Measurements from ENCODE around the gene GCM1. TPM values are rescaled to one million over a fixed set of nuclear protein-coding genes. Genes with fewer than 3 reads are reported as not detected.

GCM1 gene
- total and polyA plus RNA-seq, 4 donors, result 0.16 TPM; not detected in 3

DNA sequence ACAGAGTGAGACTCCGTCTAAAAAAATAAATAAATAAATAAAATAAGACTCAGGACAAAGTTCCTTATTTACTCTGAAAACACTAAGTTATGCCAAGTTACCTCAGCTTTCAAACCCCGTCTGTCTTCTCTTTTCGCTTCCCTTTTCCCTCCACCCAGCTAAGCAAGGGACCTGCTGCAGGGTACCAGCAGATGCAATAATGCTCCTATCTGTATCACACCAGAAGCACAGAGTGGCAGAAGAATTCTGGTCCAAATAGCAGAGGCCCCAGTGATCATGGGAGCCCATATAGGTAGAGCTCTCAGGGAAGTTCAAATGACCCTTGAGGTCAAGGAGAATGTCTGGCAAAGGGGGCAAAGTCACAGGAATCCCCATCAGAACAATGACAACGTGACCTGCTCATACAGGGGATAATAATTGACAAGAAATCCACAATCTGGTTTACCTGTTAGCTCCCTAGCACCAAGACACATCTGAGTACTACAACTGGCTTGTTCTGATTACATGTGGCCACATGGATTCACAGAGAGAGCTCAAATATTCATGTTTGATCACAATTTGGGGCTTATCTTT lies 8.7 kb downstream of the GCM1 start:
- ATAC-seq (ENCODE audit: low FRiP score) (no peak), DNase-seq (no peak)
- Histone ChIP-seq H3K4me1 (ENCODE audit: control insufficient read depth in 1 of 2, insufficient read depth in 2 of 2, low read length in 2 of 2) (no peaks in the 10 kb centered on the region), H3K4me3 (ENCODE audit: low read length in 2 of 2) (no peak overlapping the region), H3K9me3 (ENCODE audit: control insufficient read depth, low read length) (no peaks in the 10 kb centered on the region), H3K36me3 (ENCODE audit: control insufficient read depth in 1 of 2, insufficient read depth in 2 of 2, low read length in 1 of 2) (no peaks in the 10 kb centered on the region), H3K27me3 (ENCODE audit: control insufficient read depth in 1 of 2, insufficient read depth in 2 of 2, low read length in 1 of 2) (no peaks in the 10 kb centered on the region), H3K27ac (ENCODE audit: low read depth in 1 of 2, low read length in 2 of 2) (no peak overlapping the region)
- 54 to 58% methylated on average over 4 of the region's 4 CpGs for WGBS, 2 donors
- intact Hi-C loops (cut with DNase I), result no loop called here

DNA sequence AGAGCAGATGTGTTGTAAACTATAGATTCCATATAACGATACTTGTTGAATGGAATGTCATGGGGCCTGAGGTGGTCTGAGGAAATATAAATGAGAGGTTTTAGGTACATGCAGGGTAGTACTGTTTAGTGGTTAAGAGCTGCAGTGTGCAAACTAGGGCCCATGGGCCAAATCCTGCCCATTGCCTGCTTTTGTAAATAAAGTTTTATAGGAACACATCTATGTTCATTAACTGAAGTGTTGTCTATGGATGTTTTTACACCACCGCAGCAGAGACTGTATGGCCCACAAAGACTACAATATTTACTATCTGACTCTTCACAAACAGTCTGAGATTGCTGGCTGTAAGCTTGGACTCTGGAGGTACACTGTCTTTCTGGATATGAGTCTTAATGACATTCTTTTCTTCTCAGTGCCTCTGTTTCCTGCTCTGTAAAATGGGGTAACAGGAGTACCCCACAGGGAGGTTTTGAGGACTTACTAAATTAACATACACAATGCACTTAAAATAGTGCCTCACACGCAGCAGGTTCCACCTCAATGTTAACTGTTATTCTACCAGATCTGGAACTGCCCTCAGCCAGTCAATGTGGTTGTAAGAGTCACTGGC lies 12.5 kb downstream of the GCM1 start:
- 81 to 83% methylated on average over 3 of the region's 3 CpGs for WGBS, 2 donors
- H3K4me3 ChIP-seq (ENCODE audit: low read length in 2 of 2), result no peak overlapping the region

DNA sequence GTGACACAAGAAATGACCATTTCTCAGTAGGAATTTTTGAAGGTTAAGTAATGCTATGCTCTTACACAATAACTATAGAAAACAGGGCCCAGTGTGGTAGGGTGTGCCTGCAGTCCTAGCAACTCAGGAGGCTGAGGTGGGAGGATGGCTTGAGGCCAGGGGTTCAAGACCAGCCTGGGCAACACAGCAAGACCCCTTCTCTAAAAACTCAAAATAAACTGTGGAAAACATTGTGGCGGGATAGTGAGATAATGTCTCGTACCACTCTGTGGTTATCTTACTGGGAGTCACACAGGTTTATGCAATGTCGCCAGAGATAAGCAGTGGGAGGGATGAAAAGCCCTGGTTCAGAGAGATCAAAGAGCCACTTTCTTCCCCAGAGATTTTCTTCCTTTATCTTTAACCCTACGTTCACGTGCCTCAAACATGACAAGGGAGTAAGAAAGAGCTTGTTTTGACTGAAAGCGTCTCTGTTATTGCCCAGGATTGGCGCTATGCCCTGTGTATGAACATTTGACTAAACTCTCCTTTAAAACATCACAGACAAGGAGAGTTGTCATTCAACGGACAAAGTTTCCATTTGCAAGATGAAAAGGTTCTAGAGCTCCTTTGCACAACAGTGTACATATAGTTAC lies 13.9 kb downstream of the GCM1 start:
- intact Hi-C loops (cut with DNase I), result no loop called here
- H3K27ac ChIP-seq (ENCODE audit: low read depth in 1 of 2, low read length in 2 of 2), result no peak overlapping the region
- ATAC-seq (ENCODE audit: low FRiP score), result no peak
- no peaks in the 10 kb centered on the region for H3K36me3 ChIP-seq (ENCODE audit: control insufficient read depth in 1 of 2, insufficient read depth in 2 of 2, low read length in 1 of 2)
- H3K4me3 ChIP-seq (ENCODE audit: low read length in 2 of 2), result no peak overlapping the region
- DNase-seq, result no peak
- 41% methylated on average over 8 of the region's 8 CpGs for WGBS, 2 donors
- no peaks in the 10 kb centered on the region for H3K27me3 ChIP-seq (ENCODE audit: control insufficient read depth in 1 of 2, insufficient read depth in 2 of 2, low read length in 1 of 2)
- H3K4me1 ChIP-seq (ENCODE audit: control insufficient read depth in 1 of 2, insufficient read depth in 2 of 2, low read length in 2 of 2), result no peaks in the 10 kb centered on the region
- no peaks in the 10 kb centered on the region for H3K9me3 ChIP-seq (ENCODE audit: control insufficient read depth, low read length)

More for the DNA sequence above, 12.5 kb downstream of the GCM1 start:
- Histone ChIP-seq H3K27me3 (ENCODE audit: control insufficient read depth in 1 of 2, insufficient read depth in 2 of 2, low read length in 1 of 2) (no peaks in the 10 kb centered on the region), H3K4me1 (ENCODE audit: control insufficient read depth in 1 of 2, insufficient read depth in 2 of 2, low read length in 2 of 2) (no peaks in the 10 kb centered on the region), H3K27ac (ENCODE audit: low read depth in 1 of 2, low read length in 2 of 2) (no peak overlapping the region), H3K9me3 (ENCODE audit: control insufficient read depth, low read length) (no peaks in the 10 kb centered on the region), H3K36me3 (ENCODE audit: control insufficient read depth in 1 of 2, insufficient read depth in 2 of 2, low read length in 1 of 2) (no peaks in the 10 kb centered on the region)
- DNase-seq (no peak), ATAC-seq (ENCODE audit: low FRiP score) (no peak)
- intact Hi-C loops (cut with DNase I), result no loop called here

DNA sequence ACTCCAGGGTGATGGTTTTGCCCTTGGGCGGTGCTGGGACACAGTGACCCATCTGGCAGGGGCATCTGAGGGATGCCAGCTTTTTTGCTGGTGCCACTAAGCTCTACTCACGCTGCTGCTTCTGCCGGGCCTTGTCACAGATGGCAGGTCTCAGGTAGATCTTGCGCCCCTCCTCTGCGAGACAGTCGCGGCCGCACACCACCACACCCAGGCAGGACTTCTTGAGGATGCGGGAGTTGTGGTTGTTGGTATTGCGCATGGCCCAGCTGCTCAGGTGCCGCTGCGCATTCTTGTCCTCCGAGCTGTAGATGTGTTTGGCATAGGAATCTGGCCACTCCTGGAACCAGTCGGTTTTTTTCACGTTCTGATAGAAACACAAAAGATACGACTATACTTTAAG lies 14.7 kb downstream of the GCM1 start:
- H3K4me1 ChIP-seq (ENCODE audit: control insufficient read depth in 1 of 2, insufficient read depth in 2 of 2, low read length in 2 of 2), result no peaks in the 10 kb centered on the region
- WGBS, 2 donors, result 84 to 86% methylated on average over 16 of the region's 16 CpGs
- H3K4me3 ChIP-seq (ENCODE audit: low read length in 2 of 2), result no peak overlapping the region
- DNase-seq (no peak), ATAC-seq (ENCODE audit: low FRiP score) (no peak)
- no peak overlapping the region for H3K27ac ChIP-seq (ENCODE audit: low read depth in 1 of 2, low read length in 2 of 2)
- no peaks in the 10 kb centered on the region for H3K27me3 ChIP-seq (ENCODE audit: control insufficient read depth in 1 of 2, insufficient read depth in 2 of 2, low read length in 1 of 2)
- H3K36me3 ChIP-seq (ENCODE audit: control insufficient read depth in 1 of 2, insufficient read depth in 2 of 2, low read length in 1 of 2), result no peaks in the 10 kb centered on the region
- no peaks in the 10 kb centered on the region for H3K9me3 ChIP-seq (ENCODE audit: control insufficient read depth, low read length)
- intact Hi-C loops (cut with DNase I), result no loop called here

DNA sequence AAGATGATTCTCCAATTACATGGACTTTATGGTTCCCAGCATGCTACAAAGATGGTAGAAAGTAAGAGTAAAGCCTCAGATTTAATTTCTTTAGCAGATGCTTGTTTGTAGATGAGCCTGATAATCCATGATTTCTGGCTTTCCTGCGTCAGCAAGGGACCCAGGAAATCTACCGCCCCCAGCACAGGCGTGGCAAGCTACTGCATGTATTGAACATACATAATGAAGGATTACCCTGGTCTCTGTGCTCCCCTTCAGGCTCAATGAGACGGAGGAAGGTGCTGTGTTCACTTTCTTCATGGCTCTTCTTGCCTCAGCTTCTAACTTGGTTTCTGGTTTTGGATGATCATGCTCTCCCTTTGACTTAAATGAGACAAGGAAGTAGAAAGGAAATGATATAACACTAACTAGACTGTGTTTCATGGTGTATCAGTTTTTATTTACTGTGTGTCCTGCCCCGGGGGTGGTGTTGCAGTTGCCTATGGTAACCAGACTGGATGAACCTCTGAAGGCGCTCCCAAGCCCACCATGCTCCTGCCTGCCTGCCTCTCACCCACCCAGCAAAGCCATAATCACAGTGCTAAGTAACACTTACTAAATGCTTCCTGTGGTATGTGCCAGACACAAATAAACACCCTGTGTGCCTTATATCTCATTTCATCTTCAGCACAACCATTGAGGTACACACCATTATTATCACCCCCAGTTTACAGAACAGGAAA lies 17.9 kb downstream of the GCM1 start:
- DNase-seq, result no peak
- H3K4me3 ChIP-seq (ENCODE audit: low read length in 2 of 2), result no peak overlapping the region
- ATAC-seq (ENCODE audit: low FRiP score), result no peak
- H3K9me3 ChIP-seq (ENCODE audit: control insufficient read depth, low read length), result no peaks in the 10 kb centered on the region
- H3K36me3 ChIP-seq (ENCODE audit: control insufficient read depth in 1 of 2, insufficient read depth in 2 of 2, low read length in 1 of 2), result no peaks in the 10 kb centered on the region
- WGBS, 2 donors, result 93 to 94% methylated on average over 6 of the region's 6 CpGs
- intact Hi-C loops (cut with DNase I), result no loop called here
- H3K4me1 ChIP-seq (ENCODE audit: control insufficient read depth in 1 of 2, insufficient read depth in 2 of 2, low read length in 2 of 2), result no peaks in the 10 kb centered on the region
- no peaks in the 10 kb centered on the region for H3K27me3 ChIP-seq (ENCODE audit: control insufficient read depth in 1 of 2, insufficient read depth in 2 of 2, low read length in 1 of 2)
- no peak overlapping the region for H3K27ac ChIP-seq (ENCODE audit: low read depth in 1 of 2, low read length in 2 of 2)

DNA sequence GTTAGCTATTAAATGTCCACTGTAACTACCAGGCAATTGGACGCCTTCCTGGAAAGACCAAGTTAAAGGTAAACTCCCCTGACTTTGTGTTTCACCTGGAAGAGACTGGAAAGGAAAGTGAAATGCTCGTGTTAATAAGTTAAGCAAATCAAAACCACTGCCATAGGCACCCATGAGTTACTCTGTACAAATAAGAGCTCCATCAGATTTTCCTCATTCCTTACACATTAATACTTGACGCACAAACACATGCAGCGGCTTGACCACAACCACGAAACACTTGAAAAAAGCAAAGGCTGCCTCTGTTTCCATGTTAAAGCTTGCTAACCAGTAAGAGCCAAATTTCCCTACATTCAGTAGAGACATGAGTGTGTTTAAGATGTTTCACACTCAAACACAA lies 19.8 kb downstream of the GCM1 start:
- H3K4me1 ChIP-seq (ENCODE audit: control insufficient read depth in 1 of 2, insufficient read depth in 2 of 2, low read length in 2 of 2), result no peaks in the 10 kb centered on the region
- ATAC-seq (ENCODE audit: low FRiP score), result no peak

DNA sequence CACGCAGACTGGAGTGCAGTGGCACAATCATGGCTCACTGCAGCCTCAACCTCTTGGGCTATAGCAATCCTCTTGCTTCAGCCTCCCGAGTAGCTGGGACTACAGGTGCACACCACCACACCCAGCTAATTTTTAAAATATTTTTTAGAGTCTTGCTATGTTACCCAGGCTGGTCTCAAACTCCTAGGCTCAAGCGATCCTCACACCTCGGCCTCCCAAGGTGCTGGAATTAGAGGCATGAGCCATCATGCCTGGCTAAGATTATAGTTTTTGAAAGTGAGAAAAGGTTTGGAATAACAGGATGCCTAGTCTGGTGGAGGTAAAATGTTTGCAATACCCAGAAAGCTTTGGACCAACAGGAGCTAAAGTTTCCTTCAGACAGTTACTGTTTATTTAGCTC lies 23.4 kb downstream of the GCM1 start:
- intact Hi-C loops (cut with DNase I), result no loop called here
- H3K4me3 ChIP-seq (ENCODE audit: low read length in 2 of 2), result no peak overlapping the region
- H3K4me1 ChIP-seq (ENCODE audit: control insufficient read depth in 1 of 2, insufficient read depth in 2 of 2, low read length in 2 of 2), result no peaks in the 10 kb centered on the region
- DNase-seq, result no peak
- H3K27ac ChIP-seq (ENCODE audit: low read depth in 1 of 2, low read length in 2 of 2), result no peak overlapping the region
- H3K27me3 ChIP-seq (ENCODE audit: control insufficient read depth in 1 of 2, insufficient read depth in 2 of 2, low read length in 1 of 2), result no peaks in the 10 kb centered on the region
- H3K36me3 ChIP-seq (ENCODE audit: control insufficient read depth in 1 of 2, insufficient read depth in 2 of 2, low read length in 1 of 2), result no peaks in the 10 kb centered on the region
- no peaks in the 10 kb centered on the region for H3K9me3 ChIP-seq (ENCODE audit: control insufficient read depth, low read length)
- 81 to 86% methylated on average over 4 of the region's 4 CpGs for WGBS, 2 donors
- no peak for ATAC-seq (ENCODE audit: low FRiP score)

More for the DNA sequence above, 19.8 kb downstream of the GCM1 start:
- H3K9me3 ChIP-seq (ENCODE audit: control insufficient read depth, low read length), result no peaks in the 10 kb centered on the region
- no peak overlapping the region for H3K27ac ChIP-seq (ENCODE audit: low read depth in 1 of 2, low read length in 2 of 2)
- no peaks in the 10 kb centered on the region for H3K27me3 ChIP-seq (ENCODE audit: control insufficient read depth in 1 of 2, insufficient read depth in 2 of 2, low read length in 1 of 2)
- no peaks in the 10 kb centered on the region for H3K36me3 ChIP-seq (ENCODE audit: control insufficient read depth in 1 of 2, insufficient read depth in 2 of 2, low read length in 1 of 2)
- intact Hi-C loops (cut with DNase I), result no loop called here
- no peak overlapping the region for H3K4me3 ChIP-seq (ENCODE audit: low read length in 2 of 2)
- DNase-seq, result no peak
- WGBS, 2 donors, result 92% methylated on average over 5 of the region's 5 CpGs

DNA sequence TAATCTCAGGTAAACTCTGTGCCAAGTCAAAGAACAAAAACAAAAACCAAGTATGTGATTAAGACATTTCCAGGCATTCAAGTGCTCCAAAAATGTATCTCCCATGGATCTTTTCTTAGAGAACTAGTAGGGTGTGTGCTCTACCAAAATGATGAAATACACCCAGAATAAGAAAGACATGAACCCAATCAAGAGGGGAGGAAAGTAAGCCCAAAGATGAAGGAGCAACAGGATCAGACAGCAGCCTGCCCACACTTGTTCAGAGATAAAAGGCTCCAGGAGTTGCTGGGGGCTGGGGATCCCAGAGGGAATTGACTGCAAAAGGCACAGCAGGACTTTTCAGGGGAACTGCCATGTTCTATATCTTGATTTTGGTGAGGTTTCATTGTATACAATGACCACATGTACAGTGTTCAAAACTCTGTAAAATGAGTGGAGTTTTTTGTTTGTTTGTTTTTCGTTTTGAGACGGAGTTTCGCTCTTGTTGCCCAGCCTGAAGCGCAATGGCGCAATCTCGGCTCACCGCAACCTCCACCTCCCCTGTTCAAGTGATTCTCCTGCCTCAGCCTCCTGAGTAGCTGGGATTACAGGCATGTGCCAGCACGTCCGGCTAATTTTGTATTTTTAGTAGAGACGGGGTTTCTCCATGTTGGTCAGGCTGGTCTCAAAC lies 24.4 kb downstream of the GCM1 start:
- H3K4me3 ChIP-seq (ENCODE audit: low read length in 2 of 2), result no peak overlapping the region
- no peak for ATAC-seq (ENCODE audit: low FRiP score)
- WGBS, 2 donors, result 93 to 95% methylated on average over 10 of the region's 10 CpGs
- intact Hi-C loops (cut with DNase I), result no loop called here
- no peaks in the 10 kb centered on the region for H3K4me1 ChIP-seq (ENCODE audit: control insufficient read depth in 1 of 2, insufficient read depth in 2 of 2, low read length in 2 of 2)
- no peaks in the 10 kb centered on the region for H3K36me3 ChIP-seq (ENCODE audit: control insufficient read depth in 1 of 2, insufficient read depth in 2 of 2, low read length in 1 of 2)
- no peak overlapping the region for H3K27ac ChIP-seq (ENCODE audit: low read depth in 1 of 2, low read length in 2 of 2)
- no peaks in the 10 kb centered on the region for H3K27me3 ChIP-seq (ENCODE audit: control insufficient read depth in 1 of 2, insufficient read depth in 2 of 2, low read length in 1 of 2)
- no peaks in the 10 kb centered on the region for H3K9me3 ChIP-seq (ENCODE audit: control insufficient read depth, low read length)
- DNase-seq, result no peak
